ENCODE results near the gene RAC3. TPM values are rescaled to one million over a fixed set of nuclear protein-coding genes. Genes with fewer than 3 reads are reported as not detected.

Gene RAC3
- total RNA-seq (2014; rRNA removed; shearing (Covaris generic)) (5.4 and 7.9 TPM in 2 replicates), polyA plus RNA-seq (2016; fragmentation: Nextera tagmentation; extraction: Ambion mirVana) (1.3 and 1.8 TPM in 2 replicates)

GRCh38 chr17:82031303-82031884 lies at the start of gene RAC3:
Gene RAC3 (plus strand): TSS chr17:82031678. CDS start chr17:82031762, 84 bp downstream.
- no peaks in the 10 kb centered on the region for H3K4me1 ChIP-seq (ENCODE audit: insufficient read depth)
- WGBS, 2 experiments (ENCODE audit: low coverage in 1 of 2, low lambda C conversion rate in 2 of 2, missing lambda C conversion rate in 2 of 2) = 1 to 2% methylated on average over 15 to 17 of the region's 96 CpGs
- no peaks in the 10 kb centered on the region for H3K9me3 ChIP-seq (ENCODE audit: low read depth)
- H3K4me3 ChIP-seq = peak within 1 kb of the TSS; percentile 67
- TF ChIP-seq EZH2phosphoT487 (IDR thresholded peaks at IDR 0.05; ENCODE audit: insufficient read depth, low read depth) (no peak), EZH2 (IDR thresholded peaks at IDR 0.05; ENCODE audit: insufficient read depth, poor library complexity, severe bottlenecking) (no peak)
- H3K4me2 ChIP-seq (ENCODE audit: unreplicated experiment) = peak within 1 kb of the TSS; percentile 65
- no peaks in the 10 kb centered on the region for H3K79me2 ChIP-seq (ENCODE audit: insufficient read depth)
- H4K20me1 ChIP-seq (ENCODE audit: insufficient read depth) = no peaks in the 10 kb centered on the region
- H3K36me3 ChIP-seq (ENCODE audit: low read depth) = no peaks in the 10 kb centered on the region
- peak within 1 kb of the TSS; percentile 40; the same call in 1 of the 2 replicates for H3K9ac ChIP-seq
- no peak within 1 kb of the TSS for H3K27ac ChIP-seq
- H3F3A ChIP-seq (ENCODE audit: insufficient read depth) = no peaks in the 10 kb centered on the region
- H3K27me3 ChIP-seq (replicated peaks; ENCODE audit: insufficient read depth) = no peaks in the 10 kb centered on the region
- in situ Hi-C loops (cut with MboI) = no loop called here
- H2AFZ ChIP-seq = peak within 1 kb of the TSS; percentile 77
- DNase-seq = peak; percentile 69
- no peaks in the 10 kb centered on the region for H3K9me2 ChIP-seq (ENCODE audit: insufficient read depth)

DNA sequence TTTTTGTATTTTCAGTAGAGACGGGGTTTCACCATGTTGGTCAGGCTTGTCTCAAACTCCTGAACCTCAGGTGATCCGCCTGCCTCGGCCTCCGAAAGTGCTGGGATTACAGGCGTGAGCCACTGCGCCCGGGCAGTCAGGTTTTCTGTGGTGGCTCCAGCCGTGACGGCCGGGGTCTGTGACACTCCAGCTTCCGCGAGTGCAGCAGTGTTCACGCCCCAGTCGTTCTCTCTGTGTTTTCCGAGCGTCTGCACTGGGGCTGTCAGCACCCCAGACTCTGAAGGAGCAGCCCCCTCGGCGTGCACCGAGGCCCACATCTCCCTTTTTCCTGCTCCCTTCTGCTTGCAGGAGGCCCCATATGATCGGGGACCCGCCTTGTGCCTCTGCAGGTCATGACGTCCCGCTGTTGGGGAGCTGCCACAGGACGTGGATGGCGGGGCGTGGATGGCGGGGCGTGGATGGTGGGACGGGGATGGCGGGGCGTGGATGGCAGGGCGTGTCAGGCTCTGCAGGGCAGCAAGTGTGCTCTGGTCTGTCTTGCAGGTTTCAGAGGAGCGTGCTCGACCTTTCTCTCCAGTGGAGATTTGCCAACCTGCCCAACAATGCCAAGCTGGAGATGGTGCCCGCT lies 48.4 kb upstream of the RAC3 start:
- Histone ChIP-seq H3K9me2 (ENCODE audit: insufficient read depth) (no peaks in the 10 kb centered on the region), H4K20me1 (ENCODE audit: insufficient read depth) (no peaks in the 10 kb centered on the region), H3K4me1 (ENCODE audit: insufficient read depth) (no peaks in the 10 kb centered on the region), H3K27me3 (replicated peaks; ENCODE audit: insufficient read depth) (no peaks in the 10 kb centered on the region), H3F3A (ENCODE audit: insufficient read depth) (no peaks in the 10 kb centered on the region), H3K4me3 (no peak overlapping the region), H3K79me2 (ENCODE audit: insufficient read depth) (0 out of 2 replicates have a peak, but pooled peaks cover 6% of the 10 kb centered on the region), H3K9me3 (ENCODE audit: low read depth) (no peaks in the 10 kb centered on the region), H3K9ac (no peak overlapping the region), H2AFZ (no peak overlapping the region), H3K36me3 (ENCODE audit: low read depth) (no peaks in the 10 kb centered on the region; the same call in 1 of the 2 replicates), H3K4me2 (ENCODE audit: unreplicated experiment) (no peak overlapping the region), H3K27ac (no peak overlapping the region)
- TF ChIP-seq EZH2phosphoT487 (IDR thresholded peaks at IDR 0.05; ENCODE audit: insufficient read depth, low read depth) (no peak), EZH2 (IDR thresholded peaks at IDR 0.05; ENCODE audit: insufficient read depth, poor library complexity, severe bottlenecking) (no peak)
- DNase-seq = no peak
- in situ Hi-C loops (cut with MboI) = no loop called here
- 95% methylated on average over 30 to 35 of the region's 35 CpGs for WGBS, 2 experiments (ENCODE audit: low coverage in 1 of 2, low lambda C conversion rate in 2 of 2, missing lambda C conversion rate in 2 of 2)

GRCh38 chr17:81983639-81984373 lies 47.7 kb upstream of the RAC3 start:
- no peak overlapping the region for H3K27ac ChIP-seq
- TF ChIP-seq EZH2phosphoT487 (IDR thresholded peaks at IDR 0.05; ENCODE audit: insufficient read depth, low read depth) = no peak
- TF ChIP-seq EZH2 (IDR thresholded peaks at IDR 0.05; ENCODE audit: insufficient read depth, poor library complexity, severe bottlenecking) = no peak
- 0 out of 2 replicates have a peak, but pooled peaks cover 6% of the 10 kb centered on the region for H3K79me2 ChIP-seq (ENCODE audit: insufficient read depth)
- no peaks in the 10 kb centered on the region for H4K20me1 ChIP-seq (ENCODE audit: insufficient read depth)
- H3F3A ChIP-seq (ENCODE audit: insufficient read depth) = no peaks in the 10 kb centered on the region
- no peak for DNase-seq
- no peak overlapping the region for H3K4me2 ChIP-seq (ENCODE audit: unreplicated experiment)
- no peak overlapping the region for H3K4me3 ChIP-seq
- WGBS, 2 experiments (ENCODE audit: low coverage in 1 of 2, low lambda C conversion rate in 2 of 2, missing lambda C conversion rate in 2 of 2) = 94 to 95% methylated on average over 26 of the region's 26 CpGs
- no peaks in the 10 kb centered on the region for H3K4me1 ChIP-seq (ENCODE audit: insufficient read depth)
- in situ Hi-C loops (cut with MboI) = no loop called here
- no peaks in the 10 kb centered on the region for H3K9me3 ChIP-seq (ENCODE audit: low read depth)
- H3K9ac ChIP-seq = no peak overlapping the region
- H3K36me3 ChIP-seq (ENCODE audit: low read depth) = no peaks in the 10 kb centered on the region; the same call in 1 of the 2 replicates
- no peaks in the 10 kb centered on the region for H3K9me2 ChIP-seq (ENCODE audit: insufficient read depth)
- H2AFZ ChIP-seq = no peak overlapping the region
- no peaks in the 10 kb centered on the region for H3K27me3 ChIP-seq (replicated peaks; ENCODE audit: insufficient read depth)

DNA sequence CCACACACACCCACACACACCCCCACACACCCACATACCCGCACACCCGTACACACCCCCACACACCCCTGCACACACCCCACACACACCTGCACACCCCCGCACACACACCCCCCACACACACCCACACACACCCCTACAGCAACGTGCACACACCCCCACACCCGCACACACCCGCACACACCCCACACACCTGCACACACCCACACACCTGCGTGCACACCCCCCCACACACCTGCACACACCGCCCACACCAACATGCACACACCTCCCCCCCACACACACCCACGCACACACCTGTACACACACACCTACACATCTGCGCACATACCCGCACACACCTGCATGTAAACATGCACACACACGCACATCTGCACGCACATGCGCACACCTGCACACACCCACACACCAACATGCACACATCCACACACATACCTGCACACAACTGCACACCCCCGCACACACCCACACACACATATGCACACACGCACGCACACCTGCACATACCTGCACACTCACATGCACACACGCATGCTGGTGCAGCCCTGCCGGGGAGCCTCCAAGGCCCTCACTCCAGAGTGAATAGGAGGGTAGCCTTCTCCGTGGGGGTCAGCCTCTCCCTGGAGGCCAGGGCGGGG lies 46.6 kb upstream of the RAC3 start:
- Histone ChIP-seq H3K27me3 (replicated peaks; ENCODE audit: insufficient read depth) (no peaks in the 10 kb centered on the region), H3K27ac (no peak overlapping the region), H3K9me3 (ENCODE audit: low read depth) (no peaks in the 10 kb centered on the region), H3F3A (ENCODE audit: insufficient read depth) (no peaks in the 10 kb centered on the region), H3K79me2 (ENCODE audit: insufficient read depth) (no peaks in the 10 kb centered on the region), H3K4me2 (ENCODE audit: unreplicated experiment) (no peak overlapping the region), H3K9ac (no peak overlapping the region), H3K9me2 (ENCODE audit: insufficient read depth) (no peaks in the 10 kb centered on the region), H4K20me1 (ENCODE audit: insufficient read depth) (no peaks in the 10 kb centered on the region), H3K4me1 (ENCODE audit: insufficient read depth) (no peaks in the 10 kb centered on the region), H3K4me3 (no peak overlapping the region), H3K36me3 (ENCODE audit: low read depth) (no peaks in the 10 kb centered on the region; the same call in 1 of the 2 replicates), H2AFZ (no peak overlapping the region)
- DNase-seq = no peak
- TF ChIP-seq EZH2 (IDR thresholded peaks at IDR 0.05; ENCODE audit: insufficient read depth, poor library complexity, severe bottlenecking) (no peak), EZH2phosphoT487 (IDR thresholded peaks at IDR 0.05; ENCODE audit: insufficient read depth, low read depth) (no peak)
- in situ Hi-C loops (cut with MboI) = no loop called here
- 89 to 90% methylated on average over 13 to 21 of the region's 21 CpGs for WGBS, 2 experiments (ENCODE audit: low coverage in 1 of 2, low lambda C conversion rate in 2 of 2, missing lambda C conversion rate in 2 of 2)

Data from GM23248 (cell line).